A673 (cell line): Measurements from ENCODE around the gene LANCL1. TPM values are rescaled to one million over a fixed set of nuclear protein-coding genes. Genes with fewer than 3 reads are reported as not detected.

Source experiments
- BruUV-seq: library from RNA; stranded (reverse); fragments of 400-500 nt; replicated peaks from 2 replicates; lab custom pipeline; 2021; lab: Mats Ljungman, UMichigan
- CTCF ChIA-PET: fragments of 300-600 bp; sonication (Branson Sonifier 250); formaldehyde crosslinking; loops from one replicate; lab custom pipeline; 2022; ENCODE audit warnings: antibody characterized with exemption; lab: Charles Lee
- POLR2A ChIA-PET: fragments of 300-600 bp; sonication (Branson Sonifier 250); formaldehyde crosslinking; loops from one replicate; lab custom pipeline; 2022; ENCODE audit warnings: antibody characterized with exemption; ENCODE audit not compliant: low non-redundant PET; lab: Charles Lee
- DNase-seq: peaks from one replicate; pipeline ENCODE4 v3.0.0-alpha.2; 2015; ENCODE audit warnings: low spot score
- H3K27ac ChIP-seq: fragments of 200-600 bp; sonication (generic); 2 replicates; pipeline ENCODE4 v1.5.1; 2016; ENCODE audit warnings: mixed run types, low read depth, mild to moderate bottlenecking, mixed read lengths, antibody characterized with exemption, low read length; ENCODE audit not compliant: poor library complexity, severe bottlenecking
- H3K27me3 ChIP-seq: fragments of 200-600 bp; sonication (generic); replicated peaks from 2 replicates; pipeline ENCODE4 v1.6.1; 2017; ENCODE audit warnings: mixed run types, low read depth, mild to moderate bottlenecking, mixed read lengths, antibody characterized with exemption, low read length; ENCODE audit not compliant: insufficient read depth, poor library complexity
- H3K36me3 ChIP-seq: fragments of 200-600 bp; sonication (generic); 2 replicates; pipeline ENCODE4 v1.6.1; 2016; ENCODE audit warnings: mixed run types, mild to moderate bottlenecking, mixed read lengths, antibody characterized with exemption, low read length; ENCODE audit not compliant: insufficient read depth, poor library complexity, severe bottlenecking
- H3K4me1 ChIP-seq: fragments of 200-600 bp; sonication (generic); 2 replicates; pipeline ENCODE4 v1.6.1; 2017; ENCODE audit warnings: mixed run types, mild to moderate bottlenecking, mixed read lengths, antibody characterized with exemption, low read length; ENCODE audit not compliant: insufficient read depth, poor library complexity, severe bottlenecking
- H3K4me3 ChIP-seq: fragments of 200-600 bp; sonication (generic); 2 replicates; pipeline ENCODE4 v1.5.1; 2016; ENCODE audit warnings: low read depth, mixed run types, mild to moderate bottlenecking, mixed read lengths, low read length; ENCODE audit not compliant: poor library complexity, severe bottlenecking
- H3K9me3 ChIP-seq: fragments of 200-600 bp; sonication (generic); 2 replicates; pipeline ENCODE4 v1.6.1; 2016; ENCODE audit warnings: mixed run types, low read depth, mild to moderate bottlenecking, mixed read lengths, antibody characterized with exemption, low read length; ENCODE audit not compliant: poor library complexity, severe bottlenecking
- CTCF ChIP-seq: fragments of 300-800, 200-600 bp; sonication (generic); conservative IDR thresholded peaks from 2 replicates; pipeline ENCODE4 v1.5.1; 2017; ENCODE audit warnings: low read depth, mild to moderate bottlenecking, antibody characterized with exemption, low read length, moderate library complexity, mixed read lengths
- EZH2 ChIP-seq: fragments of 200-600 bp; sonication (generic); IDR thresholded peaks from 2 replicates; pipeline ENCODE4 v1.6.1; 2017; ENCODE audit warnings: borderline replicate concordance, low read depth, mild to moderate bottlenecking, mixed read lengths, antibody characterized with exemption, low read length; ENCODE audit not compliant: poor library complexity, severe bottlenecking
- intact Hi-C: fragments of 100-400 bp; cut with micrococcal nuclease; formaldehyde crosslinking; loops from one replicate; pipeline ENCODE4 v1.10.0; 2022; ENCODE audit not compliant: unreplicated experiment
- total RNA-seq: library from RNA; stranded (reverse); gene quantifications from 2 replicates; pipeline ENCODE4 v1.2.3, GENCODE V29; 2021

LANCL1 gene
- total RNA-seq, 1 experiment from 2014 or later = 55.6 TPM

- TF ChIP-seq CTCF (no peak), EZH2 (no peak)
- intact Hi-C loops = no loop called here
Measured at GRCh38 chr2:210440206-210440605, 36.4 kb downstream of the LANCL1 start.

GRCh38 chr2:210435439-210435838 is 41.1 kb downstream of the LANCL1 start:
- Histone ChIP-seq H3K4me3 (no peak overlapping the region), H3K4me1 (no peaks in the 10 kb centered on the region), H3K9me3 (no peaks in the 10 kb centered on the region), H3K27ac (no peak overlapping the region), H3K36me3 (peaks cover 22% of the 10 kb centered on the region), H3K27me3 (no peaks in the 10 kb centered on the region)
- peak; percentile 11 for DNase-seq
- ChIA-PET CTCF (interaction anchor here (0.5 kb wide), 1 partner anchor 186 kb away, joined by 5 read pairs; no protein-coding TSS in a partner anchor), POLR2A (no interaction called here)
- no peak for TF ChIP-seq EZH2
- TF ChIP-seq CTCF = no peak
- intact Hi-C loops = no loop called here
- BruUV-seq = no TSS peak

More at GRCh38 chr2:210440206-210440605, 36.4 kb downstream of the LANCL1 start:
- H3K27ac ChIP-seq = no peak overlapping the region
- H3K9me3 ChIP-seq = no peaks in the 10 kb centered on the region
- H3K36me3 ChIP-seq = no peaks in the 10 kb centered on the region
- H3K4me3 ChIP-seq = no peak overlapping the region
- no peaks in the 10 kb centered on the region for H3K4me1 ChIP-seq
- no peak for DNase-seq
- POLR2A ChIA-PET = no interaction called here
- H3K27me3 ChIP-seq = no peaks in the 10 kb centered on the region
- CTCF ChIA-PET = no interaction called here
- BruUV-seq = no TSS peak

GRCh38 chr2:210432633-210433032 is 43.9 kb downstream of the LANCL1 start:
- H3K27me3 ChIP-seq = no peaks in the 10 kb centered on the region
- POLR2A ChIA-PET = no interaction called here
- no peak for DNase-seq
- CTCF ChIA-PET = no interaction called here
- no peaks in the 10 kb centered on the region for H3K4me1 ChIP-seq
- BruUV-seq = no TSS peak
- intact Hi-C loops = no loop called here
- H3K27ac ChIP-seq = no peak overlapping the region
- peaks cover 5% of the 10 kb centered on the region for H3K9me3 ChIP-seq
- no peak overlapping the region for H3K4me3 ChIP-seq
- H3K36me3 ChIP-seq = peaks cover 22% of the 10 kb centered on the region
- TF ChIP-seq EZH2 (no peak), CTCF (no peak)
